ENCODE results near the gene VWF. TPM values are rescaled to one million over a fixed set of nuclear protein-coding genes. Genes with fewer than 3 reads are reported as not detected.

Gene VWF
- total and polyA plus RNA-seq, 5 donors from 2014 or later: 1.3 TPM; not detected in 4

DNA sequence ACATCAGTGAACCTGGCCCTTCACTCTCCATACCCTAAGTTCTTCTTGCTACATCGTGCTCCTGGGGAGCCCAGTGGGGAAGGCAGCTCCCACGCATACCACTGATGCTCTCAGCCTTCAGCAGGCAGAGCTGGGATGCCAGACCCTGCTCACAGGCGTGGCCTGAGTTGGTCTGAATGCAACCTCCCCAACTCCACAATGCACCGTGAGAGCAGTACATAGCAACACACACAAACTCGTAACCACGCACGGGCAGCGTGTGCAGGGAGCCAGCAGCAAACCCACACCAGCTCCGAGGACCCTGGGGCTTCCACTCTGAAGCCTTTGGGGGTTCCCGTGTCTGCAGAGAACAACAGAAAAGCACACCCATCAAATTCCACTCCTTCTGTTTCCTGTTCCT is 216.7 kb downstream of the VWF start:
- H3K36me3 Mint-ChIP-seq: no peaks in the 10 kb centered on the region
- ATAC-seq (ENCODE audit: low read depth in 2 of 2) (no peak), DNase-seq (no peak)
- H3K27ac ChIP-seq (ENCODE audit: insufficient read depth, low read length, poor library complexity, severe bottlenecking): no peak overlapping the region
- no peaks in the 10 kb centered on the region for H3K27me3 Mint-ChIP-seq
- H3K4me1 ChIP-seq (ENCODE audit: control insufficient read depth, insufficient read depth, low read length, poor library complexity, severe bottlenecking): no peaks in the 10 kb centered on the region
- no peaks in the 10 kb centered on the region for H3K27me3 ChIP-seq (ENCODE audit: control insufficient read depth, insufficient read depth, low read length)
- no peaks in the 10 kb centered on the region for H3K36me3 ChIP-seq (ENCODE audit: control insufficient read depth, insufficient read depth, low read length)
- H3K9me3 Mint-ChIP-seq: peaks cover 0 to 1% (median 0%) of the 10 kb centered on the region in 7 donors
- H3K4me1 Mint-ChIP-seq: no peaks in the 10 kb centered on the region
- no peak overlapping the region for H3K4me3 ChIP-seq (ENCODE audit: low read depth, low read length)
- no peaks in the 10 kb centered on the region for H3K9me3 ChIP-seq (ENCODE audit: control insufficient read depth in 2 of 2, low read length in 2 of 2)
- no peak overlapping the region for H3K4me3 Mint-ChIP-seq
- no peak overlapping the region for H3K27ac Mint-ChIP-seq

DNA sequence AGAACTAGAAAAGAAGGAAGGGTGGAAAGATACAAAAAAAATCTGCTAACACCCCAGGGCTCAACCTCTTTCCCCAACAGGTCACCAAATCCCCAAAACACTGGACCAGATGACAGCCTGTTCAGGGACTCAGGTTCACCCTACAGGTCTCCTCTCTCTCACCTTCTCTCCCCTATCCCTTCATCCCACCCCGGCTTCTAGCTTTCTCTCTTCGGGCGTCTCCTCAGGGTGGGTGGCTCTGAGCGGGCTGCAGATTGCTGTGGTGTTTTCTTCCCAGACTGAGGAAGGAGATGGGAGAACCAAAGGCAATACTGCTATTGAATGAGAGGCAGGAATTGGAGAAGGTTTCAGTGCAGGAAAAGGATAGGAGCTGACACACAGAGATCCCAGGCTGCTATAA is 218.7 kb downstream of the VWF start:
- Mint-ChIP-seq H3K27ac (no peak overlapping the region), H3K4me3 (no peak overlapping the region), H3K9me3 (peaks cover 0 to 1% (median 0%) of the 10 kb centered on the region in 7 donors), H3K27me3 (no peaks in the 10 kb centered on the region), H3K4me1 (no peaks in the 10 kb centered on the region), H3K36me3 (no peaks in the 10 kb centered on the region)
- Histone ChIP-seq H3K27ac (ENCODE audit: insufficient read depth, low read length, poor library complexity, severe bottlenecking) (no peak overlapping the region), H3K27me3 (ENCODE audit: control insufficient read depth, insufficient read depth, low read length) (no peaks in the 10 kb centered on the region), H3K9me3 (ENCODE audit: control insufficient read depth in 2 of 2, low read length in 2 of 2) (no peaks in the 10 kb centered on the region), H3K36me3 (ENCODE audit: control insufficient read depth, insufficient read depth, low read length) (no peaks in the 10 kb centered on the region), H3K4me3 (ENCODE audit: low read depth, low read length) (no peak overlapping the region), H3K4me1 (ENCODE audit: control insufficient read depth, insufficient read depth, low read length, poor library complexity, severe bottlenecking) (no peaks in the 10 kb centered on the region)
- ATAC-seq (ENCODE audit: low read depth in 2 of 2) (no peak), DNase-seq (no peak)

GRCh38 chr12:5904969-5905368 is 219.5 kb downstream of the VWF start:
- Histone ChIP-seq H3K36me3 (ENCODE audit: control insufficient read depth, insufficient read depth, low read length) (no peaks in the 10 kb centered on the region), H3K9me3 (ENCODE audit: control insufficient read depth in 2 of 2, low read length in 2 of 2) (no peaks in the 10 kb centered on the region), H3K4me1 (ENCODE audit: control insufficient read depth, insufficient read depth, low read length, poor library complexity, severe bottlenecking) (no peaks in the 10 kb centered on the region), H3K4me3 (ENCODE audit: low read depth, low read length) (no peak overlapping the region), H3K27me3 (ENCODE audit: control insufficient read depth, insufficient read depth, low read length) (no peaks in the 10 kb centered on the region), H3K27ac (ENCODE audit: insufficient read depth, low read length, poor library complexity, severe bottlenecking) (no peak overlapping the region)
- Mint-ChIP-seq H3K27ac (no peak overlapping the region), H3K4me3 (no peak overlapping the region), H3K27me3 (peaks cover 8% of the 10 kb centered on the region), H3K4me1 (no peaks in the 10 kb centered on the region), H3K9me3 (peaks cover 0 to 1% (median 0%) of the 10 kb centered on the region in 7 donors), H3K36me3 (no peaks in the 10 kb centered on the region)
- ATAC-seq (ENCODE audit: low read depth in 2 of 2) (no peak), DNase-seq (no peak)

DNA sequence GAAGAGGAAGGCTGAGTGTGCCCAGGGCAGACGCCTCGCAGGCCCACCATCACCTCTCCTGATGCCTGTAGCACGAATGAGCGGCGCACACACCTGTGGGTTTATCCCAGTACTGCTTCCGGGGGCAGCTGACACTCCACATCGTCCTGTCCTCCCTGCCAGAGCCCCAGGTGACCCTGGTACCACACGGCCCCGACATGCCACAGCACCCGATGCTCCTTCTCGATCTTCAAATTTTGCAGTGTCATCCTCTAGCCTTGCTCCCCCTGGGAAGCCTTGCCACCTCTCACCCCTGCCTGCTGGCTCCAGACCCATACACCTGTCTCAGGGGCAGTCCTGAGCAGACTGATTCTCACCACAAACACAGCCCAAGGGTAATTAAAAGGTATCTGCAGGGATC is 220.0 kb downstream of the VWF start:
- no peak overlapping the region for H3K27ac Mint-ChIP-seq
- Histone ChIP-seq H3K4me1 (ENCODE audit: control insufficient read depth, insufficient read depth, low read length, poor library complexity, severe bottlenecking) (no peaks in the 10 kb centered on the region), H3K27me3 (ENCODE audit: control insufficient read depth, insufficient read depth, low read length) (no peaks in the 10 kb centered on the region), H3K9me3 (ENCODE audit: control insufficient read depth in 2 of 2, low read length in 2 of 2) (no peaks in the 10 kb centered on the region), H3K27ac (ENCODE audit: insufficient read depth, low read length, poor library complexity, severe bottlenecking) (no peak overlapping the region), H3K4me3 (ENCODE audit: low read depth, low read length) (no peak overlapping the region), H3K36me3 (ENCODE audit: control insufficient read depth, insufficient read depth, low read length) (no peaks in the 10 kb centered on the region)
- DNase-seq: no peak
- no peak overlapping the region for H3K4me3 Mint-ChIP-seq
- no peaks in the 10 kb centered on the region for H3K4me1 Mint-ChIP-seq
- ATAC-seq (ENCODE audit: low read depth in 2 of 2): no peak
- H3K9me3 Mint-ChIP-seq: peaks cover 0 to 1% (median 0%) of the 10 kb centered on the region in 7 donors
- peaks cover 11% of the 10 kb centered on the region for H3K27me3 Mint-ChIP-seq
- H3K36me3 Mint-ChIP-seq: no peaks in the 10 kb centered on the region

GRCh38 chr12:5902736-5903135 is 221.7 kb downstream of the VWF start:
- H3K36me3 Mint-ChIP-seq: no peaks in the 10 kb centered on the region
- peaks cover 0 to 1% (median 0%) of the 10 kb centered on the region in 7 donors for H3K9me3 Mint-ChIP-seq
- Histone ChIP-seq H3K36me3 (ENCODE audit: control insufficient read depth, insufficient read depth, low read length) (no peaks in the 10 kb centered on the region), H3K9me3 (ENCODE audit: control insufficient read depth in 2 of 2, low read length in 2 of 2) (no peaks in the 10 kb centered on the region), H3K27ac (ENCODE audit: insufficient read depth, low read length, poor library complexity, severe bottlenecking) (no peak overlapping the region), H3K4me3 (ENCODE audit: low read depth, low read length) (no peak overlapping the region), H3K4me1 (ENCODE audit: control insufficient read depth, insufficient read depth, low read length, poor library complexity, severe bottlenecking) (no peaks in the 10 kb centered on the region), H3K27me3 (ENCODE audit: control insufficient read depth, insufficient read depth, low read length) (no peaks in the 10 kb centered on the region)
- H3K4me3 Mint-ChIP-seq: no peak overlapping the region
- ATAC-seq (ENCODE audit: low read depth in 2 of 2): no peak
- no peak for DNase-seq
- H3K27ac Mint-ChIP-seq: no peak overlapping the region
- peaks cover 11% of the 10 kb centered on the region for H3K27me3 Mint-ChIP-seq
- H3K4me1 Mint-ChIP-seq: no peaks in the 10 kb centered on the region

DNA sequence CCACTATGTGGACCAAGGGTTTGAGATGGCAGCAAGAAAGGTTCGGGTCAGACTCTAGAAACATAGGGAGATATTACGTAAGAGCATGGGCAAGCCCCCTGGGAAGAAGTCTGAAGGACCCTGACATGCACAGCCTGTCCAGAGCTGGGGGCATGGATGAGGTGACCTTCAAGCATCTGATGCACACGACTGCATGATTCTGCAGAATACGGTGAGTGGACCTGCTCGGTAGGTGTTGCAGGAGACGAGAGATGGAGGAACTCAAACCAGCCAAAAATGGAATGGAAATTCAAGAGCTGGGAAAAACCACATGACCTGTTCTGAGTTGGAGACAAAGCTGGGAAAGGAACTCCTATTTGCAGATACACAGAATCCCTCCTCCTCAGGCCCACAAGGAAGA is 223.1 kb downstream of the VWF start:
- no peak overlapping the region for H3K4me3 ChIP-seq (ENCODE audit: low read depth, low read length)
- H3K27ac Mint-ChIP-seq: no peak overlapping the region
- H3K27me3 ChIP-seq (ENCODE audit: control insufficient read depth, insufficient read depth, low read length): no peaks in the 10 kb centered on the region
- H3K36me3 Mint-ChIP-seq: no peaks in the 10 kb centered on the region
- no peaks in the 10 kb centered on the region for H3K4me1 ChIP-seq (ENCODE audit: control insufficient read depth, insufficient read depth, low read length, poor library complexity, severe bottlenecking)
- no peaks in the 10 kb centered on the region for H3K9me3 ChIP-seq (ENCODE audit: control insufficient read depth in 2 of 2, low read length in 2 of 2)
- DNase-seq: no peak
- H3K27ac ChIP-seq (ENCODE audit: insufficient read depth, low read length, poor library complexity, severe bottlenecking): no peak overlapping the region
- H3K9me3 Mint-ChIP-seq: peaks cover 0 to 4% (median 0%) of the 10 kb centered on the region in 7 donors
- peaks cover 11% of the 10 kb centered on the region for H3K27me3 Mint-ChIP-seq
- no peaks in the 10 kb centered on the region for H3K36me3 ChIP-seq (ENCODE audit: control insufficient read depth, insufficient read depth, low read length)
- no peak overlapping the region for H3K4me3 Mint-ChIP-seq
- no peak for ATAC-seq (ENCODE audit: low read depth in 2 of 2)
- no peaks in the 10 kb centered on the region for H3K4me1 Mint-ChIP-seq

- H3K27ac Mint-ChIP-seq: no peak overlapping the region
- H3K4me3 Mint-ChIP-seq: no peak overlapping the region
- Histone ChIP-seq H3K36me3 (ENCODE audit: control insufficient read depth, insufficient read depth, low read length) (no peaks in the 10 kb centered on the region), H3K4me3 (ENCODE audit: low read depth, low read length) (no peak overlapping the region), H3K27me3 (ENCODE audit: control insufficient read depth, insufficient read depth, low read length) (no peaks in the 10 kb centered on the region), H3K27ac (ENCODE audit: insufficient read depth, low read length, poor library complexity, severe bottlenecking) (no peak overlapping the region), H3K4me1 (ENCODE audit: control insufficient read depth, insufficient read depth, low read length, poor library complexity, severe bottlenecking) (no peaks in the 10 kb centered on the region), H3K9me3 (ENCODE audit: control insufficient read depth in 2 of 2, low read length in 2 of 2) (no peaks in the 10 kb centered on the region)
- peaks cover 14% of the 10 kb centered on the region for H3K27me3 Mint-ChIP-seq
- peaks cover 0 to 4% (median 0%) of the 10 kb centered on the region in 7 donors for H3K9me3 Mint-ChIP-seq
- H3K4me1 Mint-ChIP-seq: no peaks in the 10 kb centered on the region
- H3K36me3 Mint-ChIP-seq: no peaks in the 10 kb centered on the region
- no peak for DNase-seq
- ATAC-seq (ENCODE audit: low read depth in 2 of 2): no peak
These were observed 223.8 kb downstream of the VWF start for GRCh38 chr12:5900533-5901205.

GRCh38 chr12:5900076-5900475 is 224.4 kb downstream of the VWF start:
- H3K27me3 ChIP-seq (ENCODE audit: control insufficient read depth, insufficient read depth, low read length): no peaks in the 10 kb centered on the region
- no peak overlapping the region for H3K27ac Mint-ChIP-seq
- no peaks in the 10 kb centered on the region for H3K36me3 Mint-ChIP-seq
- peaks cover 20% of the 10 kb centered on the region for H3K27me3 Mint-ChIP-seq
- no peaks in the 10 kb centered on the region for H3K4me1 Mint-ChIP-seq
- H3K9me3 ChIP-seq (ENCODE audit: control insufficient read depth in 2 of 2, low read length in 2 of 2): no peaks in the 10 kb centered on the region
- H3K36me3 ChIP-seq (ENCODE audit: control insufficient read depth, insufficient read depth, low read length): no peaks in the 10 kb centered on the region
- no peak overlapping the region for H3K4me3 Mint-ChIP-seq
- H3K9me3 Mint-ChIP-seq: peaks cover 0 to 4% (median 0%) of the 10 kb centered on the region in 7 donors
- no peak overlapping the region for H3K4me3 ChIP-seq (ENCODE audit: low read depth, low read length)
- ATAC-seq (ENCODE audit: low read depth in 2 of 2) (no peak), DNase-seq (no peak)
- H3K4me1 ChIP-seq (ENCODE audit: control insufficient read depth, insufficient read depth, low read length, poor library complexity, severe bottlenecking): no peaks in the 10 kb centered on the region
- H3K27ac ChIP-seq (ENCODE audit: insufficient read depth, low read length, poor library complexity, severe bottlenecking): no peak overlapping the region

All from CD4-positive, CD25-positive, alpha-beta regulatory T cell (primary cell).